Calu3 (cell line): Measurements from ENCODE around the gene PIK3C2G. TPM values are rescaled to one million over a fixed set of nuclear protein-coding genes. Genes with fewer than 3 reads are reported as not detected.
"Not testable (repeated sequence)": the region's sequence is repeated elsewhere in the genome, so short reads cannot be mapped to it uniquely, and the experiment has no call there.

Experiments
- BruUV-seq: library from RNA; stranded (reverse); fragments of 400-500 nt; replicated peaks from 2 replicates; lab custom pipeline; 2021; lab: Mats Ljungman, UMichigan
- CTCF ChIA-PET: fragments of 300-600 bp; sonication (Branson Sonifier 250); formaldehyde crosslinking; loops from one replicate; lab custom pipeline; 2022; ENCODE audit warnings: antibody characterized with exemption; lab: Charles Lee
- DNase-seq: peaks from one replicate; pipeline ENCODE4 v3.0.0; 2022
- H3K27ac Mint-ChIP-seq: one replicate; pipeline ENCODE4 v1.8.0; 2022; ENCODE audit warnings: mixed read lengths; ENCODE audit not compliant: unreplicated experiment
- H3K27me3 Mint-ChIP-seq: one replicate; pipeline ENCODE4 v1.8.0; 2022; ENCODE audit warnings: mixed read lengths; ENCODE audit not compliant: unreplicated experiment
- H3K36me3 Mint-ChIP-seq: one replicate; pipeline ENCODE4 v1.8.0; 2022; ENCODE audit warnings: mild to moderate bottlenecking, moderate library complexity, mixed read lengths; ENCODE audit not compliant: insufficient read depth, unreplicated experiment
- H3K4me1 Mint-ChIP-seq: one replicate; pipeline ENCODE4 v1.8.0; 2022; ENCODE audit warnings: mild to moderate bottlenecking, low read depth, mixed read lengths; ENCODE audit not compliant: unreplicated experiment
- H3K4me3 Mint-ChIP-seq: one replicate; pipeline ENCODE4 v1.8.0; 2022; ENCODE audit warnings: mild to moderate bottlenecking, low read depth, moderate library complexity, mixed read lengths; ENCODE audit not compliant: unreplicated experiment
- H3K9me3 Mint-ChIP-seq: one replicate; pipeline ENCODE4 v1.8.0; 2022; ENCODE audit warnings: low read depth, mixed read lengths; ENCODE audit not compliant: unreplicated experiment
- intact Hi-C: fragments of 100-400 bp; cut with micrococcal nuclease; formaldehyde crosslinking; loops from one replicate; pipeline ENCODE4 v1.10.0; 2022; ENCODE audit not compliant: unreplicated experiment
- total RNA-seq: library from RNA; stranded (reverse); gene quantifications from 2 replicates; pipeline ENCODE4 v1.2.3, GENCODE V29; 2022
- TF ChIP-seq, protein P1 (sequence below): fragments of 200-600 bp; IDR thresholded peaks from one replicate; pipeline ENCODE4 v1.8.0; 2022; ENCODE audit warnings: antibody characterized with exemption; ENCODE audit not compliant: unreplicated experiment

Gene PIK3C2G
- total RNA-seq, 1 experiment from 2014 or later: 24.0 TPM

GRCh38 chr12:18502422-18502968, 241.2 kb downstream of the PIK3C2G start:
- CTCF ChIA-PET: no interaction called here
- Mint-ChIP-seq H3K27ac (no peak overlapping the region), H3K27me3 (no peaks in the 10 kb centered on the region), H3K4me3 (no peak overlapping the region), H3K9me3 (no peaks in the 10 kb centered on the region), H3K36me3 (no peaks in the 10 kb centered on the region), H3K4me1 (no peaks in the 10 kb centered on the region)
- BruUV-seq: no TSS peak
- DNase-seq: no peak
- intact Hi-C loops: no loop called here
- TF ChIP-seq, protein P1, sequence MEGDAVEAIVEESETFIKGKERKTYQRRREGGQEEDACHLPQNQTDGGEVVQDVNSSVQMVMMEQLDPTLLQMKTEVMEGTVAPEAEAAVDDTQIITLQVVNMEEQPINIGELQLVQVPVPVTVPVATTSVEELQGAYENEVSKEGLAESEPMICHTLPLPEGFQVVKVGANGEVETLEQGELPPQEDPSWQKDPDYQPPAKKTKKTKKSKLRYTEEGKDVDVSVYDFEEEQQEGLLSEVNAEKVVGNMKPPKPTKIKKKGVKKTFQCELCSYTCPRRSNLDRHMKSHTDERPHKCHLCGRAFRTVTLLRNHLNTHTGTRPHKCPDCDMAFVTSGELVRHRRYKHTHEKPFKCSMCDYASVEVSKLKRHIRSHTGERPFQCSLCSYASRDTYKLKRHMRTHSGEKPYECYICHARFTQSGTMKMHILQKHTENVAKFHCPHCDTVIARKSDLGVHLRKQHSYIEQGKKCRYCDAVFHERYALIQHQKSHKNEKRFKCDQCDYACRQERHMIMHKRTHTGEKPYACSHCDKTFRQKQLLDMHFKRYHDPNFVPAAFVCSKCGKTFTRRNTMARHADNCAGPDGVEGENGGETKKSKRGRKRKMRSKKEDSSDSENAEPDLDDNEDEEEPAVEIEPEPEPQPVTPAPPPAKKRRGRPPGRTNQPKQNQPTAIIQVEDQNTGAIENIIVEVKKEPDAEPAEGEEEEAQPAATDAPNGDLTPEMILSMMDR: no peak

DNA sequence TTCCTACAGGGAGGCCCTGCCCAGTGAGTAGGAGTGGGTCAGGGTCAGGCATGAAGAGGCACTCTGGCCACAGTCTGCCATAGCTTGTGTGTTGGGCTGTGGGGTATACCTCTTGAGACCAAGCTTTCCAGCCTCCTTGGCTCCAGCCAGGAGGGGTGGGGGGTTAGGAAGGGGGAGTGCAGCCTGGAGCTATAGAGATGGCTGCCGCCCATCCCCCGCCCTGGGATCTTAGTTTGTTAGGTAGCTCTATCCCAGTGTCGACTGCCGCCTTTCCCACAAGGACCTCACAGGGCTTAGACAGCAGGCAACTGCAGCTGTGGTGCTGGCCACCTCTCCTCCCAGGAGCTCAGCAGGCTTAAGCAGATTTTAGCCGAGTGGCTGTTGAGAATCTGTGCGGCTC, 260.1 kb downstream of the PIK3C2G start:
- H3K27ac Mint-ChIP-seq: no peak overlapping the region
- no TSS peak for BruUV-seq
- no peaks in the 10 kb centered on the region for H3K36me3 Mint-ChIP-seq
- TF ChIP-seq, protein P1: no peak
- intact Hi-C loops: no loop called here
- CTCF ChIA-PET: no interaction called here
- H3K4me3 Mint-ChIP-seq: no peak overlapping the region
- DNase-seq: no peak
- no peaks in the 10 kb centered on the region for H3K27me3 Mint-ChIP-seq
- no peaks in the 10 kb centered on the region for H3K4me1 Mint-ChIP-seq
- peaks cover 2% of the 10 kb centered on the region for H3K9me3 Mint-ChIP-seq

- BruUV-seq: no TSS peak
- no peak overlapping the region for H3K27ac Mint-ChIP-seq
- CTCF ChIA-PET: no interaction called here
- TF ChIP-seq, protein P1: no peak
- no peaks in the 10 kb centered on the region for H3K36me3 Mint-ChIP-seq
- intact Hi-C loops: no loop called here
- H3K27me3 Mint-ChIP-seq: no peaks in the 10 kb centered on the region
- H3K9me3 Mint-ChIP-seq: peaks cover 2% of the 10 kb centered on the region
- no peaks in the 10 kb centered on the region for H3K4me1 Mint-ChIP-seq
- no peak for DNase-seq
- H3K4me3 Mint-ChIP-seq: no peak overlapping the region
Observed at GRCh38 chr12:18522806-18523205, 261.5 kb downstream of the PIK3C2G start.

GRCh38 chr12:18542497-18542896, 281.2 kb downstream of the PIK3C2G start:
- CTCF ChIA-PET, H3K36me3 Mint-ChIP-seq, intact Hi-C loops, H3K27ac Mint-ChIP-seq, H3K4me3 Mint-ChIP-seq, BruUV-seq, H3K27me3 Mint-ChIP-seq, H3K9me3 Mint-ChIP-seq, DNase-seq: not testable (repeated sequence)
- peaks cover 30% of the 10 kb centered on the region for H3K4me1 Mint-ChIP-seq

GRCh38 chr12:18546399-18546798, 285.1 kb downstream of the PIK3C2G start:
- TF ChIP-seq, protein P1: no peak
- no TSS peak for BruUV-seq
- DNase-seq: no peak
- intact Hi-C loops: no loop called here
- Mint-ChIP-seq H3K27me3 (no peaks in the 10 kb centered on the region), H3K4me3 (no peak overlapping the region), H3K9me3 (no peaks in the 10 kb centered on the region), H3K4me1 (peaks cover 30% of the 10 kb centered on the region), H3K27ac (no peak overlapping the region), H3K36me3 (no peaks in the 10 kb centered on the region)
- CTCF ChIA-PET: no interaction called here
